Stimulated activated naive B cell treated with anti-CD40 and anti-IgM and Interleukin-4, amounts not matched to agents 10 μg/mL and 1 μg/mL and 100 μg/mL, for 72 hours (primary cell): ENCODE measurements around the gene ANTXR2.
"Not testable (repeated sequence)": the region's sequence is repeated elsewhere in the genome, so short reads cannot be mapped to it uniquely, and the experiment has no call there.

Experiments
- ATAC-seq, 2 donors: fragments of 150-1000 bp; cut with Tn5 transposase; replicated peaks; 2 replicates each; pipeline ENCODE4 v1.10.0; 2021; ENCODE audit warnings: moderate library complexity in 1 of 2
- DNase-seq: peaks from one replicate; pipeline ENCODE4 v3.0.0; 2021
- H3K27ac Mint-ChIP-seq: one replicate; pipeline ENCODE4 v1.8.0; 2022; ENCODE audit warnings: mild to moderate bottlenecking, mixed read lengths
- H3K27me3 Mint-ChIP-seq, 2 donors: one replicate each; pipeline ENCODE4 v1.8.0; 2022; ENCODE audit warnings: mixed read lengths in 2 of 2
- H3K36me3 Mint-ChIP-seq, 2 donors: one replicate each; pipeline ENCODE4 v1.8.0; 2022; ENCODE audit warnings: mixed read lengths in 2 of 2, mild to moderate bottlenecking in 1 of 2
- H3K4me1 Mint-ChIP-seq, 2 donors: one replicate each; pipeline ENCODE4 v1.8.0; 2022; ENCODE audit warnings: mixed read lengths in 2 of 2, mild to moderate bottlenecking in 1 of 2
- H3K4me3 Mint-ChIP-seq, 2 donors: one replicate each; pipeline ENCODE4 v1.8.0; 2022; ENCODE audit warnings: mild to moderate bottlenecking in 2 of 2, mixed read lengths in 2 of 2, moderate library complexity in 1 of 2
- H3K9me3 Mint-ChIP-seq, 2 donors: one replicate each; pipeline ENCODE4 v1.8.0; 2022; ENCODE audit warnings: mixed read lengths in 2 of 2, mild to moderate bottlenecking in 1 of 2

ANTXR2 gene

DNA sequence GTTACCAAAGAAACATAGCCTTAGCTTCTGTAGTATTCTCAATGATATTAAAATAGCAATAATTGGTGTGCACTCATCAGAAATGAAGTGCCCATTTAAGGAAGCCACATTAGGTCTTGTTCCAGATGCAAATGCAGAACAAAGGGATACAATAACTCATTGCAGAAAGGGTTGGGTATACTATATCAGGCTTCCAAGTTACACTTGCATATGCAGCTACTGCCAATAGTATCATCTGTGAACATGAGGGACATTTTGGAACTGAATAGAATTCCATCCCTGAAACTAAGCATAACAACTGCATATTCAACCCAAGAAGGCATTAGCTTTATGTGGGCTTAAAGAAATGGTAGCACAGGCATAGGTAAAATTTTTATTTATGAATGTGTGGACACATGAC lies 167.8 kb downstream of the ANTXR2 start:
- no peaks in the 10 kb centered on the region for H3K27me3 Mint-ChIP-seq
- no peak for DNase-seq
- no peak overlapping the region for H3K27ac Mint-ChIP-seq
- H3K4me1 Mint-ChIP-seq, result peaks cover 8 to 20% of the 10 kb centered on the region in 2 donors
- H3K36me3 Mint-ChIP-seq, result peaks cover 17 to 20% of the 10 kb centered on the region in 2 donors
- H3K4me3 Mint-ChIP-seq, result no peak overlapping the region
- no peaks in the 10 kb centered on the region for H3K9me3 Mint-ChIP-seq
- no peak for ATAC-seq

DNA sequence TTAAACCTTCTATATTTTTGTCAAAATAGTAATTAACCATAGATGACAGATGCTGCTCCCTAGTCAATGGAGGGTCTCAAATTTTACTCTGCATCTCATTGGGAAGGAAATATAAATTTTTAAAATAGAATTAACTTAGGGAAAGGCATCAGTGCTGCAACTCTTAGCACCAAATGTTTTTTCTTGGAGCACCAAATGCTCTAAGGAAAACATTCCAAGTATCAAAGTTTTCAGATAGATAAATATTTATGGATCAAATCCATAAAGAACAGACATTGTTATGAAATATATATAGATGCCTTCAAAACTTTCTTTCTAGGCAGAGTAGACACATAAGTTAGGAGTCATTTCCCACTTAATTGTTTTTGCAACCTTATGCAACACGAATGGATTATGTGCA lies 168.7 kb downstream of the ANTXR2 start:
- DNase-seq, result no peak
- Mint-ChIP-seq H3K9me3 (no peaks in the 10 kb centered on the region), H3K27me3 (no peaks in the 10 kb centered on the region), H3K36me3 (peaks cover 17 to 20% of the 10 kb centered on the region in 2 donors), H3K27ac (no peak overlapping the region), H3K4me1 (peaks cover 8 to 20% of the 10 kb centered on the region in 2 donors), H3K4me3 (no peak overlapping the region)
- ATAC-seq, result no peak

DNA sequence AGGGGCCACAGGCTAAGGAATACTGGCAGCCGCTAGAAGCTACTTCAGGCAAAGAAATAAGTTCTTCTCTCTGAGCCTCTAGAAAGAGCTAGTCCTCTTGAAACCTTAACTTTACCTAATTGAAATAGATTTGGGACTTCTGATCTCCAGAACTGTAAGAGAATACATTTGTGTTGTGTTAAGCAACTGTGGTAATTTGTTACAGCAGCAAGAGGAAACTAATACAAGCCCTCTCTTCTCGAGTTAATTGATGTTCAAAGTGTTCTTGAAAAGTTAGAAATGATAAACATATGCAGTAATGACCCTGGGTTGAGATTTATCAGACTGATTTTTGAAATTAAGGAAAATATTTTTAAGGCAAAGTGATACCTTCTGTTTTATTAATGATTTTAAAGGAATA lies 172.8 kb downstream of the ANTXR2 start:
- Mint-ChIP-seq H3K36me3 (peaks cover 0 to 4% of the 10 kb centered on the region in 2 donors), H3K9me3 (no peaks in the 10 kb centered on the region), H3K4me1 (no peaks in the 10 kb centered on the region), H3K27me3 (no peaks in the 10 kb centered on the region), H3K27ac (no peak overlapping the region), H3K4me3 (no peak overlapping the region)
- ATAC-seq (no peak), DNase-seq (no peak)

DNA sequence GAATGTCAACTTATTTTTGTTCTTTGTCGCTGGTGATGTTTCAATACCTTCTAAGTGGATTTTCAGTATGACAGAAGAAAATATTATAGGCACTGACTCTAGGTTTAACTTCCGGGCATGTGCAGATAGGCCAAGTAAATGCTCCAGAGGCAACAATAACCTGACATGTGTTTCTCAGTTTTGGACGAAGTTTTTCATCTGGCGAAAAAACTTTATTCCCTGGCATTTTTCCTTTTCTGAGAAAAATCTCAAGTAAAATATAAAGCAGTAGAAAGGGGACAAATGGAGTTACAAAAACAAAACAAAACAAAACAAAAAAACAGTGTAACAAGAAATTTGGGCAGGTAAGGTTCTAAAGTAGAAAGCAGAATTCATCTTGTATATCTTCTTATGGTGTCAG lies 173.5 kb downstream of the ANTXR2 start:
- H3K27ac Mint-ChIP-seq, result no peak overlapping the region
- H3K4me1 Mint-ChIP-seq, result no peaks in the 10 kb centered on the region
- H3K36me3 Mint-ChIP-seq, result peaks cover 0 to 4% of the 10 kb centered on the region in 2 donors
- no peak overlapping the region for H3K4me3 Mint-ChIP-seq
- no peaks in the 10 kb centered on the region for H3K27me3 Mint-ChIP-seq
- ATAC-seq (no peak), DNase-seq (no peak)
- H3K9me3 Mint-ChIP-seq, result no peaks in the 10 kb centered on the region

DNA sequence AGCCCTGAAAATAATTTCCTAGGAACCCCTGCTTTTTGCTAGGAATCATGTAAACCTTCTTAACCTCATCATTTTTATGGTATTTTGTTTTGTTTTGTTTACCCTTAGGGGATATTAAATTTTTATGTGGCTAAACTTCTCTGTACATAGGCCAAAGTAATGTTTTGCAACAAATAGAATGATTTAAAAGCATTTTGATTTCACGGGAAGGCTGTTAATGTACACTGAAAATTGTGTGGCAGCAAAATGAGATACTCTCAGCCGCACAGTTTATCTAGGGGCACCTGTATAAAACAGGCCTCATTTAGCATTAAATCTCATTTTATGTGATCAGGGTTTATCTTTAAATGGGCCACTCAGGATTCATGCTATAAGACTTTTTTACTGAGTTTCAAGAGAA lies 175.0 kb downstream of the ANTXR2 start:
- no peaks in the 10 kb centered on the region for H3K27me3 Mint-ChIP-seq

DNA sequence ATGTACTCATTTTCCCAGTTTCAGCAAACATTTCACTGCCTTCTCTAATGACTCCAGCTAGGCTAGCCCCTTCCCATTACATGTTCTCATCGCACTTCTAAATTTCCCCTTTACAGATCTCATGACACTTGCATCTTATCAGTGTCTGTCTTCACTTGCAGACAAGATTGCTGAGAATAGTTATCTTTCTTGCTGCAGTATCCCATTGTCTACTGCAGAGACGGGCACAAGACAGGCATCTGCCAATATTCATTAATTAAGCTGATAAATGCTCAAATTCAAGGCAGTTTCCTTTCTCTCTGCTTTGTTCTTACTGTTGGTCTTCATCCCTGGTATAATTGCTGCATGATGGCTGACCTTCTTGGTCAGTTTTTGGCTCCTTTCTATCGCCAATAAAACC lies 175.9 kb downstream of the ANTXR2 start:
- DNase-seq, result no peak
- Mint-ChIP-seq H3K27ac (no peak overlapping the region), H3K4me3 (no peak overlapping the region), H3K36me3 (peaks cover 0 to 2% of the 10 kb centered on the region in 2 donors), H3K27me3 (no peaks in the 10 kb centered on the region), H3K4me1 (no peaks in the 10 kb centered on the region), H3K9me3 (no peaks in the 10 kb centered on the region)
- no peak for ATAC-seq

More for the DNA sequence above, 175.0 kb downstream of the ANTXR2 start:
- no peaks in the 10 kb centered on the region for H3K4me1 Mint-ChIP-seq
- H3K4me3 Mint-ChIP-seq, result no peak overlapping the region
- peaks cover 0 to 4% of the 10 kb centered on the region in 2 donors for H3K36me3 Mint-ChIP-seq
- H3K9me3 Mint-ChIP-seq, result no peaks in the 10 kb centered on the region
- no peak overlapping the region for H3K27ac Mint-ChIP-seq
- DNase-seq (no peak), ATAC-seq (no peak)

DNA sequence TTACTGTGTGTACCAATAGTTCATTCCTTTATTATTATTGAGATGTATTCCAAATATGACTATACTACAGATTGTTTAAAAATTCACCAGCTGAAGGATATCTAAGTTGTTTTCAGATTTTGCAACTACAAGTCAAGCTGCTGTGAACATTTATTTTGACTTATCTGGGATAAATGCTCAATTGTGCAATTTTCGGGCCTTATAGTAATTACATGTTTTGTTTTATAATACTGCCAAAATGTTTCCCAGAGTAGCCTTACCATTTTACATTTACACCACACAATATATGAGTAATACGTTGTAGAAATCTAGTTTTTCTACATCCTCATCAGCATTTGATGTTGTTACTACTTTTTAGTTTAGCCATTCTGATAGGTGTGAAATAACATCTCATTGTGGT lies 179.6 kb downstream of the ANTXR2 start:
- Mint-ChIP-seq H3K4me3 (no peak overlapping the region), H3K36me3 (peaks cover 0 to 2% of the 10 kb centered on the region in 2 donors), H3K27me3 (no peaks in the 10 kb centered on the region), H3K9me3 (peaks cover 0 to 3% of the 10 kb centered on the region in 2 donors), H3K4me1 (peaks cover 0 to 2% of the 10 kb centered on the region in 2 donors), H3K27ac (no peak overlapping the region)
- DNase-seq (no peak), ATAC-seq (no peak)

DNA sequence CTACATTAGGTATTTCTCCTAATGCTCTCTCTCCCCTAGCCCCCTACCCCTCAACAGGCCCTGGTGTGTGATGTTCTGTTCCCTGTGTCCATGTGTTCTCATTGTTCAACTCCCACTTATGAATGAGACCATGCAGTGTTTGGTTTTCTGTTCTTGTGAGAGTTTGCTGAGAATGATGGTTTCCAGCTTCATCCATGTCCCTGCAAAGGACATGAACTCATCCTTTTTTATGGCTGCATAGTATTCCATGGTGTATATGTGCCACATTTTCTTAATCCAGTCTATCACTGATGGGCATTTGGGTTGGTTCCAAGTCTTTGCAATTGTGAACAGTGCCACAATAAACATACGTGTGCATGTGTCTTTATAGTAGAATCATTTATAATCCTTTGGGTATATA lies 184.0 kb downstream of the ANTXR2 start:
- H3K27ac Mint-ChIP-seq, H3K9me3 Mint-ChIP-seq, DNase-seq, ATAC-seq, H3K4me3 Mint-ChIP-seq, H3K4me1 Mint-ChIP-seq, H3K36me3 Mint-ChIP-seq, H3K27me3 Mint-ChIP-seq: not testable (repeated sequence)

DNA sequence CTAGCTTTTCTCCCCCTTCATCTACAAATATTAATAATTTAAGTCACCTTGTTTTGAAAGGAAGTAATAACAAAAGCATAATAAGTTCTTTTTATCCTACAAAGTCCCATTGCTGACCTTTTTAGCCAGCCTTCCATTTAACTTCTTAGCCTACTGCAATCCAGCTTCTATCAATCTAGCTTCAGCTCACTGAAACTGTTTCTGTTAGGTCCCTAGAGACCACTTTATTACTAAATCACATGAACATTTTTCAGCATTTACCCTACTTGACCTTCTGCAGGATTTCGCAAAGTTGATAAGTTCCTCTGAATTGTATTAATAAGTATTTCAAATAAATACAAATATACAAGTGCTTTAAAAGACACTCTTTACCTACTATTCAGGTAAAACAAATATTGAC lies 186.5 kb downstream of the ANTXR2 start:
- DNase-seq (no peak), ATAC-seq (no peak)
- no peaks in the 10 kb centered on the region for H3K36me3 Mint-ChIP-seq
- peaks cover 0 to 3% of the 10 kb centered on the region in 2 donors for H3K9me3 Mint-ChIP-seq
- no peaks in the 10 kb centered on the region for H3K27me3 Mint-ChIP-seq
- peaks cover 0 to 2% of the 10 kb centered on the region in 2 donors for H3K4me1 Mint-ChIP-seq
- no peak overlapping the region for H3K4me3 Mint-ChIP-seq
- no peak overlapping the region for H3K27ac Mint-ChIP-seq

DNA sequence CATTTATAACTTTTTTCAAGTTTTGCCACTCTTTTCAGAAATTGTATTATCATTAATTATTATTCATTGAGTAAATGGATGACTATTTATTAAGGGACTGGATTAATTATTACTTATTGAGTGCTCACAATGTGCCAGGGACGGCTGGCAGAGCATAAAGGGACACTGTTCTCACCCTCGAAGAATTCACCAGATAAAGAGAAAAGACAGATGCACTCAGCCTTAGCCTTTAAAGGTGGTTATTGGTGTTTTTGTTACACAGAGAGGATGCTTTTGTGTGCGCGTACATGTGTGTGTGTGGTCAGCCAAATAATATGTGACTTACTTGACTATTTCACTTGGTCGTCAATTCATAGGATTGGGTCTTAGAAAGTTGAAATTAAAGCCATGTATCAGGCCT lies 187.0 kb downstream of the ANTXR2 start:
- ATAC-seq, result no peak

DNA sequence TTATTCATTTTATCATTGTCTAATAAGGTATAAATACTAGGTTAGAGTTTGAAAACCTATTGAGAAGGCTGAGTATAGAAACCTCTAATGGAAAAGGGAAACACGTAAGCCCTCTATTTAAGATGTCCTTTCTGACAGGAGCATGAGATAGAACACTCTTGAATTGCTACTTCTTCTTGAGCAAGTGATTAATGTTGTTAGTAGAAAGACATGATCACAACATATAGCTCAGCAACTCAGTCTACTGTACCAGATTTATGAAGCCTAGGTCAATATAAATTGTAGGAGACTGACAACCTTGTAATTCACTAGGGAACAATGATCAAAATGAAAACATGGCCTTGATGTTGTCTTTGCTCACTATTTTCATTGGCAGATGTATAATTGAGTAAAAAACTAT lies 189.7 kb downstream of the ANTXR2 start:
- H3K9me3 Mint-ChIP-seq, result peaks cover under 1 to 3% of the 10 kb centered on the region in 2 donors
- H3K4me3 Mint-ChIP-seq, result no peak overlapping the region
- ATAC-seq (no peak), DNase-seq (no peak)
- no peak overlapping the region for H3K27ac Mint-ChIP-seq
- no peaks in the 10 kb centered on the region for H3K27me3 Mint-ChIP-seq
- H3K4me1 Mint-ChIP-seq, result no peaks in the 10 kb centered on the region
- no peaks in the 10 kb centered on the region for H3K36me3 Mint-ChIP-seq

More for the DNA sequence above, 187.0 kb downstream of the ANTXR2 start:
- Mint-ChIP-seq H3K9me3 (peaks cover 0 to 3% of the 10 kb centered on the region in 2 donors), H3K36me3 (no peaks in the 10 kb centered on the region), H3K27ac (no peak overlapping the region), H3K4me3 (no peak overlapping the region), H3K4me1 (peaks cover 0 to 2% of the 10 kb centered on the region in 2 donors), H3K27me3 (no peaks in the 10 kb centered on the region)
- DNase-seq, result no peak

DNA sequence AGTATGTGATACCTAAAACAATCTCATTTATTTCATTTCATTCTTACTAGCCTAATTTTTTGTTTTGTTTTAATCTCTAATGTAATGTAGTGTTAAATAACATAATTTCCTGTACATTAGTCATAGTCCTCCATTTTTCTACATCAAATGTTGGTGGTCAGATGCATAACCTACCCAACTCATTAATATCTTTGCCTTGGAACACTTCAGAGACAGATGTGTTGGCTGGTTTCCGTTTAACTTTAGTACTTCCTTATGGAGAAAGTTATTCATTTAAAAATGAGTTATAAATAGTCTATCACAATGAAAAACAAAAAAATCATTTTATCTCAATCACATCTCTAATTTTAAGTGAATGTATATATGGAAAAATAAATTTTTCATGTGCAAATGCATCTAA lies 190.2 kb downstream of the ANTXR2 start:
- no peak overlapping the region for H3K4me3 Mint-ChIP-seq
- H3K36me3 Mint-ChIP-seq, result no peaks in the 10 kb centered on the region
- no peaks in the 10 kb centered on the region for H3K27me3 Mint-ChIP-seq
- no peaks in the 10 kb centered on the region for H3K4me1 Mint-ChIP-seq
- DNase-seq, result no peak
- peaks cover 6 to 7% of the 10 kb centered on the region in 2 donors for H3K9me3 Mint-ChIP-seq
- H3K27ac Mint-ChIP-seq, result no peak overlapping the region
- ATAC-seq, result no peak

DNA sequence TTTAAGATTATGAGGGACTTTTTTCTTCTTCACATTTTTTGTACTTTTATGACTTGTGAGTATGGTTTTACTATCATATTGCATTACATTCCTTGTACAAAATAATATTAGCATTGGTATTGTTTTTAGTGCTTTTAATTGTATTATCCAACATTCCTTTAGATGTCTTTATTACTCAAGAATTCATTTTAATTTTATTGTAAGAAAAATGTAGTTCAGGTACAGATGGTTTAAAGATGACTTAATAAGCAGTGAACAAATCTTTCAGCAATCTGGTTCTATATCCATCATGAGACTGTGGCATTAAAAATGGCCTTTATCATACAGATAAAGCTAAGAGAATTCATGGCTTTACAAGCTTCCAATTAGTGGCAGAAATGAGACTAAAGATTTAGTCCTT lies 191.6 kb downstream of the ANTXR2 start:
- Mint-ChIP-seq H3K36me3 (no peaks in the 10 kb centered on the region), H3K4me3 (no peak overlapping the region), H3K4me1 (no peaks in the 10 kb centered on the region), H3K27me3 (no peaks in the 10 kb centered on the region), H3K9me3 (peaks cover 7 to 9% of the 10 kb centered on the region in 2 donors), H3K27ac (no peak overlapping the region)
- ATAC-seq (no peak), DNase-seq (no peak)

DNA sequence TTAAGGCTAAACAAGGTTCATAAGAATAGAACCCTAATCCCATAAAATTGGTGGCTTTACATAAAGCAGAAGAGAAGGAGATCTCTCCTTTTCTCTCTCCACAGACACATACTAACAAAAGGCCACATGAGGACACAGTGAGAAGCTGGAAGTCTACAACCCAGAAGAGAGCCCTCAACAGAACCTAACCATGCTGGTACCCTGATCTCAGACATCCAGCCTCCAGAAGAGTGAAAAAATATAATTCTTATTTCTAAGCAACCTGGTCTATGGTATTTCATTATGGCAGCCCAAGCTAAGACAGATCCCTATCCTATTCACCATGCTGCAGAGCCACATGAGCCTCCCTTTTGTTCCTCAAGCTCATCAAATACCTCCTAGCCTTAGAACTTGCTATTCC lies 195.5 kb downstream of the ANTXR2 start:
- no peak for DNase-seq
- H3K36me3 Mint-ChIP-seq, result no peaks in the 10 kb centered on the region
- ATAC-seq, result no peak
- no peaks in the 10 kb centered on the region for H3K27me3 Mint-ChIP-seq
- H3K4me3 Mint-ChIP-seq, result no peak overlapping the region
- H3K9me3 Mint-ChIP-seq, result peaks cover 7 to 9% of the 10 kb centered on the region in 2 donors
- H3K27ac Mint-ChIP-seq, result no peak overlapping the region
- H3K4me1 Mint-ChIP-seq, result no peaks in the 10 kb centered on the region

DNA sequence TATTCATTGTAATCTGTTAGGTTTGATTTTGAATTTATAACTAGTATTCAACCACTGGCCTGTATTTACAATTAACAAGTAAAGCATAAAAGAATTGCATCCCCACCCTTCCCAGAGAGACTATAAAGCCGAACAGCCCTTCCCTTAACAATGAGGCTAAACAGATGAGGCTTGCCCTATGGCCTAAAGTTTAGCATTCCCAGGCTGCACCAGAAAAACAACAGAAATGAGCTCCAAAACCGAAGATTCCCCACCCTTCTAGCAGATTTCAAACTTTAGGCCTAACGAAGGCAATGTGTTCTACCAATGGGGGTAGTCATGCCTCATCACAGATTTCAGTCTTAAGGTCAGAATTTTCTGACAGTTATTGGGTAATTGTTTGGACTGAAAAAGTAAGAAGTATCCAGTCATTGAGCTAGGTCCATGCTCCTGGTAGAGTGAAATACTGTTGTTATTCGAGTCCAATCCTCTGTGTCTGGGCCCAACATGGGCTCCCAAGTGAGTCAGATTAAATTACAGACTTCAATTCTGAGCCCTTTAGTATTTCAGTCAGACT lies 197.6 kb downstream of the ANTXR2 start:
- no peak for DNase-seq
- Mint-ChIP-seq H3K4me1 (no peaks in the 10 kb centered on the region), H3K27me3 (no peaks in the 10 kb centered on the region), H3K36me3 (no peaks in the 10 kb centered on the region), H3K9me3 (peaks cover 7 to 9% of the 10 kb centered on the region in 2 donors), H3K4me3 (no peak overlapping the region), H3K27ac (no peak overlapping the region)
- ATAC-seq, result no peak

DNA sequence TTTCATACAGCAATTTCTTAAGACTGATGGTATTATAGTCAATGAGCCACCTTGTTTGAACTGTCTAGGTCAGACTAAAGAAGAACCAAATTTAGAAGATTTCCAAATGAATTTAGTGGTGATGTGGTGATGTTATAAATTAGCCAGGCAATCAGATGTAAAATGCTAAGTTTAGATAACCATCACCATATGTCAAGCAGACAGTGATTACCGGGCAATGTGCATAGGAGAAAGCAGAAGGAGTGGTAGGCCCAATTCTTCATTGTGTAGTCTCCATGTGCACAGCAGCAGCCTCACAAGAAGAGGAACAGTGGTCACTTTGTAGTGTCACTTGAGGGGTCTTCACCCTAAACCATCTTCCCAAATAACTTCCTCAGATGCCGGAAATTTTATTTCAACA lies 198.8 kb downstream of the ANTXR2 start:
- Mint-ChIP-seq H3K9me3 (peaks cover 7 to 9% of the 10 kb centered on the region in 2 donors), H3K27ac (no peak overlapping the region), H3K4me3 (no peak overlapping the region), H3K4me1 (no peaks in the 10 kb centered on the region), H3K36me3 (no peaks in the 10 kb centered on the region), H3K27me3 (no peaks in the 10 kb centered on the region)
- DNase-seq (no peak), ATAC-seq (no peak)
